ENCODE measurements around the gene RBMS2.
A peak's percentile ranks its signal among the peaks of the same experiment; 100 is the strongest.

The RBMS2 gene

GRCh38 chr12:56628671-56629458, 107.2 kb downstream of the RBMS2 start:
- DNase-seq (ENCODE audit: low spot score in 2 of 2) (peak in 1 of 2 donors; percentile 74), ATAC-seq (peak; percentile 27)
- peak overlapping the region; percentile 81 for H3K27ac Mint-ChIP-seq
- peak overlapping the region; percentile 98 for H3K4me3 Mint-ChIP-seq
- peaks cover 64% of the 10 kb centered on the region for H3K36me3 Mint-ChIP-seq
- peaks cover 72% of the 10 kb centered on the region for H3K4me1 Mint-ChIP-seq
- no peaks in the 10 kb centered on the region for H3K9me3 Mint-ChIP-seq

GRCh38 chr12:56629459-56630179, 108.0 kb downstream of the RBMS2 start:
- H3K27ac Mint-ChIP-seq = peak overlapping the region; percentile 81
- H3K36me3 Mint-ChIP-seq = peaks cover 64% of the 10 kb centered on the region
- H3K4me3 Mint-ChIP-seq = peak overlapping the region; percentile 98
- no peaks in the 10 kb centered on the region for H3K9me3 Mint-ChIP-seq
- DNase-seq (ENCODE audit: low spot score in 2 of 2) = peak; percentile 19 to 78
- peak; percentile 31 for ATAC-seq
- peaks cover 72% of the 10 kb centered on the region for H3K4me1 Mint-ChIP-seq

- Mint-ChIP-seq H3K4me3 (peak within 1 kb of the TSS; percentile 98), H3K9me3 (no peaks in the 10 kb centered on the region), H3K27ac (peak within 1 kb of the TSS; percentile 81), H3K4me1 (peaks cover 77% of the 10 kb centered on the region), H3K36me3 (peaks cover 64% of the 10 kb centered on the region)
- DNase-seq (ENCODE audit: low spot score in 2 of 2) (peak; percentile 74 to 91), ATAC-seq (peak; percentile 85)
Measured at GRCh38 chr12:56630180-56630632, 108.6 kb downstream of the RBMS2 start, which contains the start of gene BAZ2A. BAZ2A (minus strand) TSS chr12:56630326; CDS start chr12:56617530, 12,796 bp downstream.

- peak overlapping the region; percentile 73 for H3K27ac Mint-ChIP-seq
Measured at GRCh38 chr12:56631790-56632700, 110.4 kb downstream of the RBMS2 start.

GRCh38 chr12:56632701-56633467, 111.3 kb downstream of the RBMS2 start:
- H3K4me1 Mint-ChIP-seq = peaks cover 74% of the 10 kb centered on the region
- peaks cover 63% of the 10 kb centered on the region for H3K36me3 Mint-ChIP-seq
- H3K9me3 Mint-ChIP-seq = no peaks in the 10 kb centered on the region
- ATAC-seq = no peak
- peak overlapping the region; percentile 98 for H3K4me3 Mint-ChIP-seq
- H3K27ac Mint-ChIP-seq = peak overlapping the region; percentile 73
- DNase-seq (ENCODE audit: low spot score in 2 of 2) = no peak

More at GRCh38 chr12:56631790-56632700, 110.4 kb downstream of the RBMS2 start:
- ATAC-seq (no peak), DNase-seq (ENCODE audit: low spot score in 2 of 2) (peak; percentile 46 to 83)
- Mint-ChIP-seq H3K36me3 (peaks cover 63% of the 10 kb centered on the region), H3K9me3 (no peaks in the 10 kb centered on the region), H3K4me1 (peaks cover 79% of the 10 kb centered on the region), H3K4me3 (peak overlapping the region; percentile 98)

GRCh38 chr12:56633468-56634241, 112.0 kb downstream of the RBMS2 start:
- Mint-ChIP-seq H3K4me1 (peaks cover 67% of the 10 kb centered on the region), H3K27ac (peak overlapping the region; percentile 96), H3K9me3 (no peaks in the 10 kb centered on the region), H3K36me3 (peaks cover 63% of the 10 kb centered on the region), H3K4me3 (peak overlapping the region; percentile 98)
- DNase-seq (ENCODE audit: low spot score in 2 of 2) (no peak), ATAC-seq (no peak)

GRCh38 chr12:56634242-56634836, 112.7 kb downstream of the RBMS2 start:
- no peaks in the 10 kb centered on the region for H3K9me3 Mint-ChIP-seq
- peak overlapping the region; percentile 96 for H3K27ac Mint-ChIP-seq
- peaks cover 64% of the 10 kb centered on the region for H3K4me1 Mint-ChIP-seq
- no peak for DNase-seq (ENCODE audit: low spot score in 2 of 2)
- peak overlapping the region; percentile 98 for H3K4me3 Mint-ChIP-seq
- H3K36me3 Mint-ChIP-seq = peaks cover 63% of the 10 kb centered on the region
- no peak for ATAC-seq

GRCh38 chr12:56634837-56635791, 113.5 kb downstream of the RBMS2 start:
- Mint-ChIP-seq H3K27ac (peak overlapping the region; percentile 96), H3K4me1 (peaks cover 64% of the 10 kb centered on the region), H3K4me3 (peak overlapping the region; percentile 98), H3K9me3 (no peaks in the 10 kb centered on the region), H3K36me3 (peaks cover 67% of the 10 kb centered on the region)
- ATAC-seq = peak; percentile 55
- DNase-seq (ENCODE audit: low spot score in 2 of 2) = peak; percentile 56 to 86

- H3K9me3 Mint-ChIP-seq = no peaks in the 10 kb centered on the region
- peak; percentile 66 to 92 for DNase-seq (ENCODE audit: low spot score in 2 of 2)
- peak; percentile 86 for ATAC-seq
- peaks cover 71% of the 10 kb centered on the region for H3K36me3 Mint-ChIP-seq
- H3K4me1 Mint-ChIP-seq = peaks cover 56% of the 10 kb centered on the region
- H3K27ac Mint-ChIP-seq = peak overlapping the region; percentile 96
- peak overlapping the region; percentile 98 for H3K4me3 Mint-ChIP-seq
Measured at GRCh38 chr12:56635806-56636674, 114.4 kb downstream of the RBMS2 start.

GRCh38 chr12:56636675-56637540, 115.3 kb downstream of the RBMS2 start:
- ATAC-seq (peak; percentile 78), DNase-seq (ENCODE audit: low spot score in 2 of 2) (peak; percentile 74 to 95)
- Mint-ChIP-seq H3K4me1 (peaks cover 48% of the 10 kb centered on the region), H3K9me3 (no peaks in the 10 kb centered on the region), H3K4me3 (peak overlapping the region; percentile 98), H3K36me3 (peaks cover 79% of the 10 kb centered on the region), H3K27ac (peak overlapping the region; percentile 96)

GRCh38 chr12:56637621-56638020, 116.0 kb downstream of the RBMS2 start:
- Mint-ChIP-seq H3K4me3 (no peak overlapping the region), H3K27ac (peak overlapping the region; percentile 96), H3K9me3 (no peaks in the 10 kb centered on the region), H3K36me3 (peaks cover 87% of the 10 kb centered on the region), H3K4me1 (peaks cover 42% of the 10 kb centered on the region)
- no peak for ATAC-seq
- no peak for DNase-seq (ENCODE audit: low spot score in 2 of 2)

All from stimulated activated effector memory CD8-positive, alpha-beta T cell treated with anti-CD3 and anti-CD28 coated beads, Interleukin-12 subunit alpha, Interleukin-12 subunit beta, amount 100 ng/mL, for 72 hours (primary cell).